Parathyroid adenoma (tissue), 2 donors: Measurements from ENCODE around the gene TRPV3.

ENCODE experiments used
- H2AFZ ChIP-seq: fragments of 300-600 bp; sonication (generic); one replicate; pipeline ENCODE4 v1.7.0; 2017; ENCODE audit warnings: antibody characterized with exemption, mild to moderate bottlenecking
- H3K27ac ChIP-seq: fragments of 300-600 bp; sonication (generic); one replicate; pipeline ENCODE4 v1.7.0; 2017
- H3K27me3 ChIP-seq: fragments of 300-600 bp; sonication (generic); one replicate; pipeline ENCODE4 v1.7.0; 2017; ENCODE audit warnings: low read length; ENCODE audit not compliant: control insufficient read depth, insufficient read depth
- H3K36me3 ChIP-seq: fragments of 300-600 bp; sonication (generic); one replicate; pipeline ENCODE4 v1.7.0; 2017; ENCODE audit warnings: low read length; ENCODE audit not compliant: control insufficient read depth, insufficient read depth
- H3K4me1 ChIP-seq: fragments of 300-600 bp; sonication (generic); one replicate; pipeline ENCODE4 v1.7.0; 2017; ENCODE audit warnings: control low read depth
- H3K4me2 ChIP-seq: fragments of 300-600 bp; sonication (generic); one replicate; pipeline ENCODE4 v1.7.0; 2017; ENCODE audit warnings: low read length
- H3K4me3 ChIP-seq: fragments of 300-600 bp; sonication (generic); one replicate; pipeline ENCODE4 v1.7.0; 2017; ENCODE audit warnings: low read depth, low read length
- H3K79me2 ChIP-seq: fragments of 300-600 bp; sonication (generic); one replicate; pipeline ENCODE4 v1.7.0; 2017; ENCODE audit warnings: control low read depth
- H3K9ac ChIP-seq: fragments of 300-600 bp; sonication (generic); one replicate; pipeline ENCODE4 v1.7.0; 2017; ENCODE audit warnings: mild to moderate bottlenecking
- H3K9me3 ChIP-seq: fragments of 300-600 bp; sonication (generic); one replicate; pipeline ENCODE4 v1.7.0; 2017; ENCODE audit warnings: low read length; ENCODE audit not compliant: control insufficient read depth
- CTCF ChIP-seq: fragments of 300-600 bp; sonication (generic); IDR thresholded peaks from one replicate; pipeline ENCODE4 v1.7.0; 2017; ENCODE audit warnings: antibody characterized with exemption, mild to moderate bottlenecking
- donor health status: primary hyperparathyroidism.

The TRPV3 gene

GRCh38 chr17:3545151-3545550 lies 12.5 kb downstream of the TRPV3 start:
- H3K27ac ChIP-seq: no peak overlapping the region
- H3K27me3 ChIP-seq: no peaks in the 10 kb centered on the region
- no peak overlapping the region for H3K9ac ChIP-seq
- H2AFZ ChIP-seq: no peak overlapping the region
- no peak overlapping the region for H3K4me2 ChIP-seq
- H3K9me3 ChIP-seq: no peaks in the 10 kb centered on the region
- no peaks in the 10 kb centered on the region for H3K79me2 ChIP-seq
- H3K4me1 ChIP-seq: no peaks in the 10 kb centered on the region
- no peaks in the 10 kb centered on the region for H3K36me3 ChIP-seq
- H3K4me3 ChIP-seq: no peak overlapping the region
- TF ChIP-seq CTCF: no peak

GRCh38 chr17:3544365-3544764 lies 13.2 kb downstream of the TRPV3 start:
- no peaks in the 10 kb centered on the region for H3K79me2 ChIP-seq
- no peak overlapping the region for H2AFZ ChIP-seq
- H3K9me3 ChIP-seq: no peaks in the 10 kb centered on the region
- no peaks in the 10 kb centered on the region for H3K4me1 ChIP-seq
- no peak overlapping the region for H3K9ac ChIP-seq
- no peaks in the 10 kb centered on the region for H3K36me3 ChIP-seq
- TF ChIP-seq CTCF: no peak
- H3K27me3 ChIP-seq: no peaks in the 10 kb centered on the region
- no peak overlapping the region for H3K27ac ChIP-seq
- no peak overlapping the region for H3K4me2 ChIP-seq
- no peak overlapping the region for H3K4me3 ChIP-seq

- no peak overlapping the region for H2AFZ ChIP-seq
- H3K4me3 ChIP-seq: no peak overlapping the region
- no peaks in the 10 kb centered on the region for H3K4me1 ChIP-seq
- no peak overlapping the region for H3K4me2 ChIP-seq
- no peak overlapping the region for H3K9ac ChIP-seq
- no peaks in the 10 kb centered on the region for H3K27me3 ChIP-seq
- H3K36me3 ChIP-seq: no peaks in the 10 kb centered on the region
- TF ChIP-seq CTCF: no peak
- no peaks in the 10 kb centered on the region for H3K9me3 ChIP-seq
- no peaks in the 10 kb centered on the region for H3K79me2 ChIP-seq
- H3K27ac ChIP-seq: no peak overlapping the region
Measured at GRCh38 chr17:3543453-3543852, 14.2 kb downstream of the TRPV3 start.

GRCh38 chr17:3542410-3543088 lies 15.1 kb downstream of the TRPV3 start:
- no peak for TF ChIP-seq CTCF
- no peak overlapping the region for H3K27ac ChIP-seq
- no peaks in the 10 kb centered on the region for H3K27me3 ChIP-seq
- H3K9ac ChIP-seq: no peak overlapping the region
- H3K4me2 ChIP-seq: no peak overlapping the region
- no peaks in the 10 kb centered on the region for H3K79me2 ChIP-seq
- no peak overlapping the region for H3K4me3 ChIP-seq
- no peaks in the 10 kb centered on the region for H3K9me3 ChIP-seq
- H3K36me3 ChIP-seq: no peaks in the 10 kb centered on the region
- no peak overlapping the region for H2AFZ ChIP-seq
- H3K4me1 ChIP-seq: no peaks in the 10 kb centered on the region

GRCh38 chr17:3539881-3540540 lies 17.6 kb downstream of the TRPV3 start:
- Histone ChIP-seq H3K36me3 (no peaks in the 10 kb centered on the region), H3K79me2 (no peaks in the 10 kb centered on the region), H3K27ac (no peak overlapping the region), H3K9ac (no peak overlapping the region), H3K4me2 (no peak overlapping the region), H3K9me3 (no peaks in the 10 kb centered on the region), H2AFZ (no peak overlapping the region), H3K4me3 (no peak overlapping the region), H3K27me3 (no peaks in the 10 kb centered on the region), H3K4me1 (peaks cover 2% of the 10 kb centered on the region)
- TF ChIP-seq CTCF: no peak
